Panc1 (cell line): ENCODE data around the gene FAHD1. TPM values are rescaled to one million over a fixed set of nuclear protein-coding genes. Genes with fewer than 3 reads are reported as not detected.

Source experiments
- ATAC-seq: fragments of 200-7000 bp; cut with Tn5 transposase; 2 replicates; pipeline ENCODE4 v1.9.1; 2020; ENCODE audit warnings: mild to moderate bottlenecking, moderate library complexity
- BruUV-seq: library from RNA; stranded (reverse); fragments of 400-500 nt; replicated peaks from 2 replicates; lab custom pipeline; 2021; lab: Mats Ljungman, UMichigan
- CTCF ChIA-PET: fragments of 300-600 bp; sonication (Branson Sonifier 250); formaldehyde crosslinking; loops from one replicate; lab custom pipeline; 2022; ENCODE audit warnings: antibody characterized with exemption; lab: Charles Lee
- POLR2A ChIA-PET: fragments of 300-600 bp; sonication (Branson Sonifier 250); formaldehyde crosslinking; loops from one replicate; lab custom pipeline; 2022; ENCODE audit warnings: antibody characterized with exemption; lab: Charles Lee
- DNase-seq: peaks from one replicate; pipeline ENCODE4 v3.0.0-alpha.2; 2010; ENCODE audit warnings: low read depth, low spot score
- H3K27ac ChIP-seq: 2 replicates; pipeline ENCODE4 v1.5.1; 2011; ENCODE audit warnings: mild to moderate bottlenecking, low read length, inconsistent platforms
- H3K27me3 ChIP-seq: fragments of 200-500 bp; sonication (Bioruptor generic); 2 replicates; pipeline ENCODE4 v1.6.0; 2014; ENCODE audit warnings: low read length, inconsistent platforms; ENCODE audit not compliant: control insufficient read depth, insufficient read depth
- H3K36me3 ChIP-seq: fragments of 200-500 bp; sonication (Bioruptor generic); 2 replicates; pipeline ENCODE4 v1.5.1; 2014; ENCODE audit warnings: inconsistent platforms, mild to moderate bottlenecking, low read length, moderate library complexity; ENCODE audit not compliant: control insufficient read depth, insufficient read depth
- H3K4me1 ChIP-seq: 2 replicates; pipeline ENCODE4 v1.5.1; 2011; ENCODE audit warnings: inconsistent platforms, mild to moderate bottlenecking, low read length, moderate library complexity; ENCODE audit not compliant: control insufficient read depth, insufficient read depth
- H3K4me3 ChIP-seq, 2 experiments: 2 replicates each; pipeline ENCODE4 v1.5.1; 2011 to 2012; ENCODE audit warnings: low read depth in 2 of 2, low read length in 2 of 2, mild to moderate bottlenecking in 2 of 2, inconsistent platforms in 1 of 2, moderate library complexity in 1 of 2
- H3K9me3 ChIP-seq: fragments of 200-500 bp; sonication (Bioruptor generic); 2 replicates; pipeline ENCODE4 v1.5.1; 2014; ENCODE audit warnings: low read depth, mild to moderate bottlenecking, inconsistent platforms, low read length, moderate library complexity; ENCODE audit not compliant: control insufficient read depth, insufficient read depth
- CTCF ChIP-seq: fragments of 450-650 bp; IDR thresholded peaks from 2 replicates; pipeline ENCODE4 v1.5.1; 2017; ENCODE audit warnings: mild to moderate bottlenecking
- POLR2AphosphoS5 ChIP-seq: IDR thresholded peaks from 2 replicates; pipeline ENCODE4 v1.6.1; 2012; ENCODE audit warnings: mild to moderate bottlenecking, low read depth, low read length, moderate library complexity
- SIN3A ChIP-seq: IDR thresholded peaks from 2 replicates; pipeline ENCODE4 v1.6.1; 2012; ENCODE audit warnings: low read depth, mild to moderate bottlenecking, low read length, moderate library complexity, borderline replicate concordance; ENCODE audit not compliant: insufficient read depth
- TCF7L2 ChIP-seq: IDR thresholded peaks from 2 replicates; pipeline ENCODE4 v1.6.1; 2011; ENCODE audit warnings: mild to moderate bottlenecking, low read depth, low read length, inconsistent platforms
- in situ Hi-C: cut with HindIII; loops from 2 replicates; pipeline ENCODE4 v1.10.0; 2016; ENCODE audit warnings: low sequenced_read_pairs, low pct_unique_long_range_greater_than_20kb
- intact Hi-C: fragments of 100-400 bp; cut with micrococcal nuclease; formaldehyde crosslinking; loops from one replicate; pipeline ENCODE4 v1.10.0; 2022; ENCODE audit not compliant: unreplicated experiment
- total RNA-seq: library from RNA; stranded (reverse); gene quantifications from one replicate; pipeline ENCODE4 v1.2.1, GENCODE V29; 2021; ENCODE audit not compliant: unreplicated experiment
- TF ChIP-seq, protein P1 (sequence below), 2 experiments: IDR thresholded peaks; 2 replicates each; pipeline ENCODE4 v1.6.1; 2011 to 2012; ENCODE audit warnings: low read depth in 2 of 2, control low read depth in 1 of 2, low read length in 1 of 2, mild to moderate bottlenecking in 1 of 2, moderate library complexity in 1 of 2; ENCODE audit not compliant: insufficient read depth in 1 of 2

The FAHD1 gene
- total RNA-seq, 1 experiment from 2014 or later = 34.6 TPM

- no peaks in the 10 kb centered on the region for H3K27me3 ChIP-seq
- DNase-seq (no peak), ATAC-seq (no peak)
- no peak overlapping the region for H3K4me3 ChIP-seq
- H3K4me1 ChIP-seq = peaks cover 13% of the 10 kb centered on the region
- BruUV-seq = no TSS peak
- ChIA-PET CTCF (no interaction called here), POLR2A (interaction anchor here (0.6 kb wide), 2 partner anchors 19 to 149 kb away, joined by 3 to 4 read pairs; partner anchors contain the start of gene NHERF2)
- H3K36me3 ChIP-seq = no peaks in the 10 kb centered on the region
- intact Hi-C loops = no loop called here
- no peak overlapping the region for H3K27ac ChIP-seq
- no peak for TF ChIP-seq SIN3A
- no peak for TF ChIP-seq TCF7L2
- TF ChIP-seq CTCF = no peak
- TF ChIP-seq POLR2AphosphoS5 = no peak
- TF ChIP-seq, protein P1, sequence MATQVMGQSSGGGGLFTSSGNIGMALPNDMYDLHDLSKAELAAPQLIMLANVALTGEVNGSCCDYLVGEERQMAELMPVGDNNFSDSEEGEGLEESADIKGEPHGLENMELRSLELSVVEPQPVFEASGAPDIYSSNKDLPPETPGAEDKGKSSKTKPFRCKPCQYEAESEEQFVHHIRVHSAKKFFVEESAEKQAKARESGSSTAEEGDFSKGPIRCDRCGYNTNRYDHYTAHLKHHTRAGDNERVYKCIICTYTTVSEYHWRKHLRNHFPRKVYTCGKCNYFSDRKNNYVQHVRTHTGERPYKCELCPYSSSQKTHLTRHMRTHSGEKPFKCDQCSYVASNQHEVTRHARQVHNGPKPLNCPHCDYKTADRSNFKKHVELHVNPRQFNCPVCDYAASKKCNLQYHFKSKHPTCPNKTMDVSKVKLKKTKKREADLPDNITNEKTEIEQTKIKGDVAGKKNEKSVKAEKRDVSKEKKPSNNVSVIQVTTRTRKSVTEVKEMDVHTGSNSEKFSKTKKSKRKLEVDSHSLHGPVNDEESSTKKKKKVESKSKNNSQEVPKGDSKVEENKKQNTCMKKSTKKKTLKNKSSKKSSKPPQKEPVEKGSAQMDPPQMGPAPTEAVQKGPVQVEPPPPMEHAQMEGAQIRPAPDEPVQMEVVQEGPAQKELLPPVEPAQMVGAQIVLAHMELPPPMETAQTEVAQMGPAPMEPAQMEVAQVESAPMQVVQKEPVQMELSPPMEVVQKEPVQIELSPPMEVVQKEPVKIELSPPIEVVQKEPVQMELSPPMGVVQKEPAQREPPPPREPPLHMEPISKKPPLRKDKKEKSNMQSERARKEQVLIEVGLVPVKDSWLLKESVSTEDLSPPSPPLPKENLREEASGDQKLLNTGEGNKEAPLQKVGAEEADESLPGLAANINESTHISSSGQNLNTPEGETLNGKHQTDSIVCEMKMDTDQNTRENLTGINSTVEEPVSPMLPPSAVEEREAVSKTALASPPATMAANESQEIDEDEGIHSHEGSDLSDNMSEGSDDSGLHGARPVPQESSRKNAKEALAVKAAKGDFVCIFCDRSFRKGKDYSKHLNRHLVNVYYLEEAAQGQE (IDR thresholded peaks at IDR 0.05; ENCODE audit: insufficient read depth in 1 of 2, low read depth in 2 of 2, low read length in 1 of 2) = no peak
- no peaks in the 10 kb centered on the region for H3K9me3 ChIP-seq
- in situ Hi-C loops = no loop called here
These were observed 51.2 kb downstream of the FAHD1 start for GRCh38 chr16:1878256-1878655.

Other genes with a start within 250 kb of the FAHD1 start
- 25.5 TPM for gene IFT140, start 215.1 kb upstream of the FAHD1 start, total RNA-seq
- gene CRAMP1, start 214.8 kb upstream of the FAHD1 start, total RNA-seq = 28.8 TPM
- 200 TPM for gene JPT2, start 148.9 kb upstream of the FAHD1 start, total RNA-seq
- gene MAPK8IP3, start 121.0 kb upstream of the FAHD1 start, total RNA-seq = 108 TPM
- gene NME3, start 55.7 kb upstream of the FAHD1 start, total RNA-seq = 117 TPM
- 53.4 TPM for gene EME2, start 54.4 kb upstream of the FAHD1 start, total RNA-seq
- 187 TPM for gene MRPS34, start 54.1 kb upstream of the FAHD1 start, total RNA-seq
- gene SPSB3, start 44.6 kb upstream of the FAHD1 start, total RNA-seq = 23.0 TPM
- gene NUBP2, start 44.2 kb upstream of the FAHD1 start, total RNA-seq = 85.8 TPM
- gene IGFALS, start 33.5 kb upstream of the FAHD1 start, total RNA-seq = 0.10 TPM
- gene HAGH, start 381 bp upstream of the FAHD1 start, total RNA-seq = 58.9 TPM
- not detected for gene MEIOB, start 45.0 kb downstream of the FAHD1 start, total RNA-seq
- 3.3 TPM for gene HS3ST6, start 91.2 kb downstream of the FAHD1 start, total RNA-seq
- 25.3 TPM for gene MSRB1, start 116.0 kb downstream of the FAHD1 start, total RNA-seq
- 0.26 TPM for gene RPL3L, start 127.5 kb downstream of the FAHD1 start, total RNA-seq
- 287 TPM for gene NDUFB10, start 132.3 kb downstream of the FAHD1 start, total RNA-seq
- 2,794 TPM for gene RPS2, start 137.6 kb downstream of the FAHD1 start, total RNA-seq
- gene RNF151, start 139.7 kb downstream of the FAHD1 start, total RNA-seq = not detected
- gene TBL3, start 144.8 kb downstream of the FAHD1 start, total RNA-seq = 42.4 TPM
- gene NOXO1, start 154.3 kb downstream of the FAHD1 start, total RNA-seq = 4.0 TPM
- gene GFER, start 157.0 kb downstream of the FAHD1 start, total RNA-seq = 49.2 TPM
- 15.2 TPM for gene SYNGR3, start 162.8 kb downstream of the FAHD1 start, total RNA-seq
- gene ZNF598, start 182.6 kb downstream of the FAHD1 start, total RNA-seq = 85.7 TPM
- 15.3 TPM for gene NPW, start 192.6 kb downstream of the FAHD1 start, total RNA-seq
- gene NHERF2, start 199.7 kb downstream of the FAHD1 start, total RNA-seq = 174 TPM
- gene NTHL1, start 220.6 kb downstream of the FAHD1 start, total RNA-seq = 39.8 TPM
- 115 TPM for gene TSC2, start 220.8 kb downstream of the FAHD1 start, total RNA-seq